Inflammatory macrophage treated with lipopolysaccharide for 1 hour (primary cell): ENCODE data around the gene USP44.

Experiments
- DNase-seq, 2 donors: peaks; one replicate each; pipeline ENCODE4 v3.0.0-alpha.2; 2020 to 2022

USP44 gene

GRCh38 chr12:95505039-95505438 is 46.2 kb downstream of the USP44 start:
- DNase-seq, result no peak

DNA sequence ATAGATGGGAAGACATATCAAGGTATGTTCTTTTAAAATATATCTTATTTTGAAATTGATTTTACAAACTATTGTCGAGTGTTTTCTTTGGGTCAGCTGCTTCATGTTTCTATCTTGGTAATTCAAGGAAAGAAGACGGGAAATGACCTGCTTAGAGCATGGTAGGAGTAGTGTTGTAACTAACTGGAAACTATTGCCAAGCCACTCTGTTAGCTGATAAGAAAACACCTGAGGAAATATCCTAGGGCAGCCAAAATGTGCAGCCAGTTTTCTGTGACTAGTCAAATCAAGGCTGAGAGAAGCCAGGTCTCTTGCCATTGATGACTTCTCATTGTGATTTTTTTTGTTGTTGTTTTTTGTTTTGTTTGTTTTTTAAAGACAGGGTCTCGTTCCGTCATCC is 47.1 kb downstream of the USP44 start:
- no peak for DNase-seq

- DNase-seq, result no peak
These were observed 51.5 kb downstream of the USP44 start for GRCh38 chr12:95499772-95500171.

DNA sequence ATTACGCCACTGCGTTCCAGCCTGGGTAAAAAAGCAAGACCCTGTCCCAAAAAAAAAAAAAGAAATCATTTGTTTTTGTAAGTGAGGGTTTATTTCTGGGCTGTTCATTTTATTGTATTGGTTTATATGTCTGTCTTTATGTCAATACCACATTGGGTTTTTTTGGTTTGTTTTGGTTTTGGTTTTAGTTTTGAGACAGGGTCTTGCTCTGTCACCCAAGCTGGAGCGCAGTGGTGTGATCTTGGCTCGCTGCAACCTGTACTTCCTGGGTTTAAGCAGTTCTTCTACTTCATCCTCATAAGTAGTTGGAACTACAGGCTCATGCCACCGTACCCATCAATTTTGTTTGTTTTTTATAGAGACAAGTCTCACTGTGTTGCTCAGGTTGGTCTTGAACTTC is 52.3 kb downstream of the USP44 start:
- no peak for DNase-seq

GRCh38 chr12:95497031-95497430 is 54.2 kb downstream of the USP44 start:
- DNase-seq, result no peak

DNA sequence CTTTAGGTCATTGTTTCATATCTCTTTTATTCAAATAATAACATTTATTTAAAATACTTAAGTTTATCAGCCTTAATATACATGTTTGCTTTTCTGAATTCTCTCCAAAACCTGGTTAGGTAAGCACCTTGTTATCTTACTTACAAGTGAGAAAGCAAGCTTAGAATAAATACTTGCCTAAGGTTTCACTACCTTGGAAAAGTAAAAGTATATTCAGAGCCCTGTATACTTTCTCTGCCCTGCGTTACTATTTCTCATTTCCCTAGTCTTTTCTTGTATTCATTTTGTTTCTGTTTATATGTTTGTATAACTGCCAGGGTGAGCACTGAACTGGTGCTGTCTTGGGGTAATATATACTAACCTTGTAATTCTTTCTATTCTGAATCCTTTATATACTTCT is 55.8 kb downstream of the USP44 start:
- no peak for DNase-seq

GRCh38 chr12:95494888-95495287 is 56.4 kb downstream of the USP44 start:
- DNase-seq, result no peak

GRCh38 chr12:95492462-95492861 is 58.8 kb downstream of the USP44 start:
- no peak for DNase-seq

DNA sequence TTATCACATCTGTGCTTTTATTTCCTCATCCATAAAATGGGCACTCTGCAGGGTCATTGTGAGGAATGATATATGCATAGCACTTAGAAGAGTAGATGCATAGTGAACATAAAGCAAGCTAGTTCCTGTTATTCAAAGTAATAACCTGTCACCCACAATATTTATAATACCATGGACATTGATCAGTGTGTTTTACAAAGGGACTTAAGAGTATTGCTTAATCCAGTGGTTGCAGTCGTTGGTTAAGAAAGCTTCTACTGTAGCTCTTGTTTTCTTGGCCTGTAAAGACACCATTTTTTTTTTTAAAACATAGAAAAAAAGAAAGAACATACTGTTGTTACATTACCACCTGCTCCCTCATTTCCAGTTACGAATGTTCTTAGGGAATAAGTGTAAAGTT is 64.3 kb downstream of the USP44 start:
- no peak for DNase-seq

GRCh38 chr12:95484524-95484923 is 66.8 kb downstream of the USP44 start:
- no peak for DNase-seq

GRCh38 chr12:95482564-95482963 is 68.7 kb downstream of the USP44 start:
- peak in 1 of 2 donors; percentile 8 for DNase-seq

GRCh38 chr12:95481888-95482287 is 69.4 kb downstream of the USP44 start:
- no peak for DNase-seq

- DNase-seq, result no peak
These were observed 70.2 kb downstream of the USP44 start for GRCh38 chr12:95481072-95481471.

DNA sequence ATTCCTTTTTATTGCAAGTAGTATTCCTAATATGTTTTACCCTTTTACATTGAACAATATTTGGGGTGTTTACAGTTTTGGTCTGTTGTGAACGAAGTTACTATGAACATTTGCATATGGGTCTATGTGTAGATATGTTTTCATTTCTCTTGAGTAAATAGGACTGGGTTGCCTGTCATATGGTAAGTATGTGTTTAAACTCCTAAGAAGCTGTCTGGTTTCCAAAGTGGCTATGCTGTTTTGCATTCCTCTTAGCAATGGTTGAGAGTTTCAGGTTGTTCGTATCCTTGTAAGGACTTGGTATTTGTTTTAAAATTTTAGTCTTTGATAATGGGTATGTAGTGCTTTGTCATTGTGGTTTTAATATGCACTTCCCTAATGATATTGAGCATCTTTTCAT is 71.0 kb downstream of the USP44 start:
- DNase-seq, result no peak

GRCh38 chr12:95474660-95474958 is 76.7 kb downstream of the USP44 start:
- no peak for DNase-seq

DNA sequence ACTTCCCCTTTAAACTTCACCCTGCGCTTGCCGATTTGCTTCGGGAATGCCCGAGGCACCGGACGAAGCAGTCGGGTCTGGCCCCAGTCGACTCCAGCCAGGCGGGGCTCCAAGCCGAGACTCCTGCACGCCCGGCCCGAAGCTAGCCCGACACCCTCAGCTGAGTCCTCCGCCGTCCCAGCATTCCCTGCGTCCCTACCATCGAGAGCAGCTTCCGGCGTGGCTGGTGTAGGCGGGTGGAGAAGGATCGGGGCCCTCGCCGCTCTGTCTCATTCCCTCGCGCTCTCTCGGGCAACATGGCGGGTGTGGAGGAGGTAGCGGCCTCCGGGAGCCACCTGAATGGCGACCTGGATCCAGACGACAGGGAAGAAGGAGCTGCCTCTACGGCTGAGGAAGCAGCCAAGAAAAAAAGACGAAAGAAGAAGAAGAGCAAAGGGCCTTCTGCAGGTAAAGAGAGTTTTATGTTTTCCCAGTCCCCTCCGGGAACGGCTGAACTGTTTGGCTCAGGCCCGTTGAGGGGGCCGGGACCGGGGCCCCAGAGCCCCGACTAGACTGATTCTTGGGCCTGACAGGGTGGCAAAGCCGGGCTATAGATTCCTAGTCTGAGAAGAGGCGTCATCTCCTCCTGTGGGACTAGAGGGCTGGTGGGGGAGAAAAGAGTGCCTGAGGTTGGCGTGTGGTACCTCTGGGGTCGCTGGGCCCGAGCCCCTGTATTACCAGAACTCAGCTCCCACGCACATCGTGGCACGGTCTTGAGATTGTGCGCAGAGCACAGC is 77.2 kb downstream of the USP44 start, which contains the start of gene METAP2:
Gene METAP2, plus strand, starts transcription at position 269 of the 776 bp plus-strand sequence. Its CDS starts 28 bp downstream, at position 297.
- peak; percentile 97 to 98 for DNase-seq

DNA sequence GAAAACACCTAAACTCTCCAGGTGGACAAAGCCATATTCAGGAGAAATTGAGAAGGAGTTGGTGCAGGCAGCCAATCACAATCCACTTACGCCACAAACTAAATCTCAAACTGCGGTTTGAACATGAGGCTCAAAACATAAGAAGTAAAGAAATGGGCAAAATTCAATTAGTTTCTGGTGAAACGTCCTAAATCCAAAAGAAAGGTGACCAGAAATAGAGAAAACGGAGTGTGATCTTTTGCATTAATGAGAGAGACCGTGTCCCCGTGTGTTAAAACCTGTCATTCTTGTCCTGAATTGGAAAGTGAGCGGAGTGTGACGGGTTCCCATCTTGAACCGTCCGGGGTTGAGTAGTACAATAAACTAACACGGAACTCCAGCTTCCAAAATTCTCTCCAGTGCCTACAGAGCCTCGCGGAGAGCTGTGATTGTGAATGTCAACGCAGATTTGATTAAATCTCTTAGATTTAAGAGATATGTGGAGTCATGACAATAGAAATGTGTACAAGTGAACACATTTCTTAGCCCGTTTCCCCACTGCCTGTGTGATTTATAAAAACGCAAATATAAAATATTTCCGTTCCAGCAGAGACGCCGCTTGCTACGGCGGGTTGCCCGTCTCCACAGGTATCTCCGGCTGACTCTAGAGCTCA is 77.9 kb downstream of the USP44 start:
- DNase-seq, result peak; percentile 34 to 54

GRCh38 chr12:95470300-95470699 is 81.0 kb downstream of the USP44 start:
- no peak for DNase-seq
